Liver (tissue), 3 donors: ENCODE measurements around the gene SMARCB1.

Experiments
- ATF3 ChIP-seq: IDR thresholded peaks from 2 replicates; pipeline ENCODE4 v1.6.1; 2016; ENCODE audit warnings: antibody characterized with exemption
- CTCF ChIP-seq: fragments of 150-350 bp; IDR thresholded peaks from 2 replicates; pipeline ENCODE4 v1.5.1; 2017; ENCODE audit warnings: improper control_type of control experiment, low read depth, low read length; ENCODE audit not compliant: missing input control
- MAX ChIP-seq: IDR thresholded peaks from 2 replicates; pipeline ENCODE4 v1.6.1; 2016; ENCODE audit warnings: antibody characterized with exemption
- NR2F2 ChIP-seq: IDR thresholded peaks from 2 replicates; pipeline ENCODE4 v1.6.1; 2016; ENCODE audit warnings: antibody characterized with exemption
- REST ChIP-seq: IDR thresholded peaks from 2 replicates; pipeline ENCODE4 v1.6.1; 2016; ENCODE audit warnings: antibody characterized with exemption, mild to moderate bottlenecking
- SP1 ChIP-seq: IDR thresholded peaks from 2 replicates; pipeline ENCODE4 v1.6.1; 2018; ENCODE audit warnings: antibody characterized with exemption, mild to moderate bottlenecking
- TAF1 ChIP-seq: conservative IDR thresholded peaks from 2 replicates; pipeline ENCODE4 v1.6.1; 2016; ENCODE audit warnings: antibody characterized with exemption, mild to moderate bottlenecking
- ZBTB33 ChIP-seq: IDR thresholded peaks from 2 replicates; pipeline ENCODE4 v1.6.1; 2016; ENCODE audit warnings: antibody characterized with exemption
- donor health status: healthy.
- donor health status: healthy.

GRCh38 chr22:23774922-23775436, 11.8 kb upstream of the SMARCB1 start:
- TF ChIP-seq ZBTB33, result no peak
- TF ChIP-seq CTCF, result no peak
- TF ChIP-seq TAF1, result no peak
- TF ChIP-seq MAX, result no peak
- TF ChIP-seq REST, result no peak
- no peak for TF ChIP-seq SP1
- no peak for TF ChIP-seq NR2F2
- no peak for TF ChIP-seq ATF3
